GM23338 (cell line): ENCODE measurements around the gene LLPH. TPM values are rescaled to one million over a fixed set of nuclear protein-coding genes. Genes with fewer than 3 reads are reported as not detected.

Experiments
- ATAC-seq: fragments of 200-7000 bp; cut with Tn5 transposase; 3 replicates; pipeline ENCODE4 v1.9.1; 2020
- DNase-seq: peaks from one replicate; pipeline ENCODE4 v3.0.0-alpha.2; 2015; ENCODE audit warnings: low spot score
- H2AFZ ChIP-seq: fragments of 200-600 bp; sonication (generic); 2 replicates; pipeline ENCODE4 v1.8.0; 2016; ENCODE audit warnings: antibody characterized with exemption, mild to moderate bottlenecking, moderate library complexity
- H3F3A ChIP-seq: fragments of 200-600 bp; sonication (generic); replicated peaks from 2 replicates; pipeline ENCODE4 v1.8.0; 2017; ENCODE audit warnings: antibody characterized with exemption, mixed run types, low read depth
- H3K27ac ChIP-seq: fragments of 200-600 bp; sonication (generic); 2 replicates; pipeline ENCODE4 v1.6.1; 2016; ENCODE audit warnings: low read depth
- H3K27me3 ChIP-seq: fragments of 200-600 bp; sonication (generic); 2 replicates; pipeline ENCODE4 v1.8.0; 2016; ENCODE audit warnings: mild to moderate bottlenecking, mixed run types, moderate library complexity; ENCODE audit not compliant: insufficient read depth
- H3K36me3 ChIP-seq: fragments of 200-600 bp; sonication (generic); 2 replicates; pipeline ENCODE4 v1.8.0; 2016; ENCODE audit warnings: mild to moderate bottlenecking; ENCODE audit not compliant: insufficient read depth
- H3K4me1 ChIP-seq: fragments of 200-600 bp; sonication (generic); 2 replicates; pipeline ENCODE4 v1.8.0; 2016; ENCODE audit warnings: mild to moderate bottlenecking, moderate library complexity; ENCODE audit not compliant: insufficient read depth
- H3K4me2 ChIP-seq: fragments of 200-600 bp; sonication (generic); 2 replicates; pipeline ENCODE4 v1.7.1; 2017; ENCODE audit warnings: mixed run types
- H3K4me3 ChIP-seq: fragments of 200-600 bp; sonication (generic); 2 replicates; pipeline ENCODE4 v1.6.1; 2016; ENCODE audit warnings: mixed run types
- H3K79me2 ChIP-seq: fragments of 200-600 bp; sonication (generic); replicated peaks from 2 replicates; pipeline ENCODE4 v1.8.0; 2017; ENCODE audit warnings: mild to moderate bottlenecking; ENCODE audit not compliant: insufficient read depth
- H3K9me2 ChIP-seq: fragments of 200-600 bp; sonication (generic); 2 replicates; pipeline ENCODE4 v1.8.0; 2017; ENCODE audit not compliant: insufficient read depth
- H4K20me1 ChIP-seq: fragments of 200-600 bp; sonication (generic); replicated peaks from 2 replicates; pipeline ENCODE4 v1.8.0; 2017; ENCODE audit warnings: mild to moderate bottlenecking; ENCODE audit not compliant: insufficient read depth
- H3K27ac Mint-ChIP-seq: 2 replicates; pipeline ENCODE4 v1.8.0; 2020; ENCODE audit warnings: inconsistent platforms, mild to moderate bottlenecking, moderate library complexity, mixed read lengths
- H3K27me3 Mint-ChIP-seq: 3 replicates; pipeline ENCODE4 v1.8.0; 2022; ENCODE audit warnings: low read depth, mild to moderate bottlenecking, moderate library complexity, mixed read lengths, inconsistent platforms; ENCODE audit not compliant: insufficient read depth, poor library complexity
- H3K36me3 Mint-ChIP-seq: 3 replicates; pipeline ENCODE4 v1.8.0; 2021; ENCODE audit warnings: low read depth, mild to moderate bottlenecking, inconsistent platforms, moderate library complexity, mixed read lengths
- H3K4me1 Mint-ChIP-seq: 3 replicates; pipeline ENCODE4 v1.8.0; 2020; ENCODE audit warnings: mild to moderate bottlenecking, inconsistent platforms, mixed read lengths
- H3K4me3 Mint-ChIP-seq: 3 replicates; pipeline ENCODE4 v1.8.0; 2021; ENCODE audit warnings: moderate library complexity, mild to moderate bottlenecking, inconsistent platforms, mixed read lengths
- H3K9me3 Mint-ChIP-seq: 3 replicates; pipeline ENCODE4 v1.8.0; 2020; ENCODE audit warnings: moderate library complexity, mild to moderate bottlenecking, inconsistent platforms, mixed read lengths
- CREB1 ChIP-seq: fragments of 250-450 bp; sonication (Bioruptor Pico); IDR thresholded peaks from 2 replicates; pipeline ENCODE4 v1.5.0; 2020; ENCODE audit warnings: low read depth, mild to moderate bottlenecking, moderate library complexity
- EZH2phosphoT487 ChIP-seq: fragments of 200-600 bp; sonication (generic); IDR thresholded peaks from one replicate; pipeline ENCODE4 v1.8.1; 2018; ENCODE audit warnings: antibody characterized with exemption; ENCODE audit not compliant: unreplicated experiment
- NANOG ChIP-seq: IDR thresholded peaks from 2 replicates; pipeline ENCODE4 v1.6.1; 2016; ENCODE audit warnings: antibody characterized with exemption, borderline replicate concordance
- POLR2AphosphoS5 ChIP-seq: IDR thresholded peaks from 2 replicates; pipeline ENCODE4 v1.6.1; 2016; ENCODE audit warnings: antibody characterized with exemption, low read depth
- STAT1 ChIP-seq: IDR thresholded peaks from one replicate; pipeline ENCODE4 v1.6.1; 2016; ENCODE audit warnings: antibody characterized with exemption; ENCODE audit not compliant: unreplicated experiment
- ZNF331 ChIP-seq: fragments of 250-450 bp; sonication (Bioruptor Pico); IDR thresholded peaks from 2 replicates; pipeline ENCODE4 v1.5.0; 2020; ENCODE audit warnings: low read depth, mild to moderate bottlenecking, moderate library complexity
- polyA plus RNA-seq: library from polyadenylated mRNA; unstranded; fragments of >200 nt; fragmentation: Nextera tagmentation; extraction: Ambion mirVana; gene quantifications from 2 replicates; pipeline ENCODE4 v1.2.1, GENCODE V29; 2016
- total RNA-seq: library from RNA; depleted of rRNA; stranded (reverse); fragments of >200 nt; shearing (Covaris generic); gene quantifications from 2 replicates; pipeline ENCODE4 v1.2.3, GENCODE V29; 2014
- TF ChIP-seq, protein P1 (sequence below): IDR thresholded peaks from one replicate; pipeline ENCODE4 v1.6.1; 2018; ENCODE audit warnings: antibody characterized with exemption; ENCODE audit not compliant: unreplicated experiment
- TF ChIP-seq, protein P2 (sequence below): IDR thresholded peaks from 2 replicates; pipeline ENCODE4 v1.6.1; 2016; ENCODE audit warnings: antibody characterized with exemption
- TF ChIP-seq, protein P3 (sequence below): fragments of 250-450 bp; sonication (Bioruptor Pico); IDR thresholded peaks from 2 replicates; pipeline ENCODE4 v1.5.0; 2020; ENCODE audit warnings: mild to moderate bottlenecking, moderate library complexity

Gene LLPH
- total and polyA plus RNA-seq, 2 experiments from 2014 or later: 10.7 to 56.6 TPM

DNA sequence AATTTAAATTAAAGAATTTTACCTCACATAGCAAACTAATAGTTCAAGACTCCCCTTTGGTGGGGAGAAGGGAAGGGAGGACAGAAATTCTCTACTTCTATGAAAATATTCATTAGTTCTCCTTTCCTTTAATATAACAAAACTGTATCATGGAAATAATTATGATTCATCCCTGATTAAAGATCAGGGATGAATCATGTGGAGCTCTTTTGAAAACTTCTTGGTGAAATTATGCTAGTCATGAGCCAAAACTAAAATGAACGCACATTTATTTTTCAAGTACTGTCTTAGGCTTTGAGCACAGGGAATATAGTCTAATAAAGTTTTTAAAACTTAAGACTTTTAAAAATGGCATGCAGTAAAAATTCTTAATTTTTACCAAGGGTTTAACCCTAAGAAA, 22.2 kb upstream of the LLPH start:
- ATAC-seq (no peak), DNase-seq (no peak)
- H3K4me2 ChIP-seq: no peak overlapping the region
- no peak overlapping the region for H3K27ac ChIP-seq
- no peak overlapping the region for H2AFZ ChIP-seq
- Mint-ChIP-seq H3K4me1 (no peaks in the 10 kb centered on the region), H3K27ac (no peak overlapping the region), H3K27me3 (peaks cover 2% of the 10 kb centered on the region), H3K4me3 (no peak overlapping the region), H3K9me3 (no peaks in the 10 kb centered on the region), H3K36me3 (peaks cover 6% of the 10 kb centered on the region; the same call in 2 of the 3 replicates)
- H3F3A ChIP-seq: no peaks in the 10 kb centered on the region
- H4K20me1 ChIP-seq: no peaks in the 10 kb centered on the region
- H3K79me2 ChIP-seq: no peaks in the 10 kb centered on the region
- TF ChIP-seq, protein P1, sequence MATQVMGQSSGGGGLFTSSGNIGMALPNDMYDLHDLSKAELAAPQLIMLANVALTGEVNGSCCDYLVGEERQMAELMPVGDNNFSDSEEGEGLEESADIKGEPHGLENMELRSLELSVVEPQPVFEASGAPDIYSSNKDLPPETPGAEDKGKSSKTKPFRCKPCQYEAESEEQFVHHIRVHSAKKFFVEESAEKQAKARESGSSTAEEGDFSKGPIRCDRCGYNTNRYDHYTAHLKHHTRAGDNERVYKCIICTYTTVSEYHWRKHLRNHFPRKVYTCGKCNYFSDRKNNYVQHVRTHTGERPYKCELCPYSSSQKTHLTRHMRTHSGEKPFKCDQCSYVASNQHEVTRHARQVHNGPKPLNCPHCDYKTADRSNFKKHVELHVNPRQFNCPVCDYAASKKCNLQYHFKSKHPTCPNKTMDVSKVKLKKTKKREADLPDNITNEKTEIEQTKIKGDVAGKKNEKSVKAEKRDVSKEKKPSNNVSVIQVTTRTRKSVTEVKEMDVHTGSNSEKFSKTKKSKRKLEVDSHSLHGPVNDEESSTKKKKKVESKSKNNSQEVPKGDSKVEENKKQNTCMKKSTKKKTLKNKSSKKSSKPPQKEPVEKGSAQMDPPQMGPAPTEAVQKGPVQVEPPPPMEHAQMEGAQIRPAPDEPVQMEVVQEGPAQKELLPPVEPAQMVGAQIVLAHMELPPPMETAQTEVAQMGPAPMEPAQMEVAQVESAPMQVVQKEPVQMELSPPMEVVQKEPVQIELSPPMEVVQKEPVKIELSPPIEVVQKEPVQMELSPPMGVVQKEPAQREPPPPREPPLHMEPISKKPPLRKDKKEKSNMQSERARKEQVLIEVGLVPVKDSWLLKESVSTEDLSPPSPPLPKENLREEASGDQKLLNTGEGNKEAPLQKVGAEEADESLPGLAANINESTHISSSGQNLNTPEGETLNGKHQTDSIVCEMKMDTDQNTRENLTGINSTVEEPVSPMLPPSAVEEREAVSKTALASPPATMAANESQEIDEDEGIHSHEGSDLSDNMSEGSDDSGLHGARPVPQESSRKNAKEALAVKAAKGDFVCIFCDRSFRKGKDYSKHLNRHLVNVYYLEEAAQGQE: no peak
- no peak for TF ChIP-seq NANOG
- TF ChIP-seq, protein P2, sequence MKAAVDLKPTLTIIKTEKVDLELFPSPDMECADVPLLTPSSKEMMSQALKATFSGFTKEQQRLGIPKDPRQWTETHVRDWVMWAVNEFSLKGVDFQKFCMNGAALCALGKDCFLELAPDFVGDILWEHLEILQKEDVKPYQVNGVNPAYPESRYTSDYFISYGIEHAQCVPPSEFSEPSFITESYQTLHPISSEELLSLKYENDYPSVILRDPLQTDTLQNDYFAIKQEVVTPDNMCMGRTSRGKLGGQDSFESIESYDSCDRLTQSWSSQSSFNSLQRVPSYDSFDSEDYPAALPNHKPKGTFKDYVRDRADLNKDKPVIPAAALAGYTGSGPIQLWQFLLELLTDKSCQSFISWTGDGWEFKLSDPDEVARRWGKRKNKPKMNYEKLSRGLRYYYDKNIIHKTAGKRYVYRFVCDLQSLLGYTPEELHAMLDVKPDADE: no peak
- TF ChIP-seq, protein P3, sequence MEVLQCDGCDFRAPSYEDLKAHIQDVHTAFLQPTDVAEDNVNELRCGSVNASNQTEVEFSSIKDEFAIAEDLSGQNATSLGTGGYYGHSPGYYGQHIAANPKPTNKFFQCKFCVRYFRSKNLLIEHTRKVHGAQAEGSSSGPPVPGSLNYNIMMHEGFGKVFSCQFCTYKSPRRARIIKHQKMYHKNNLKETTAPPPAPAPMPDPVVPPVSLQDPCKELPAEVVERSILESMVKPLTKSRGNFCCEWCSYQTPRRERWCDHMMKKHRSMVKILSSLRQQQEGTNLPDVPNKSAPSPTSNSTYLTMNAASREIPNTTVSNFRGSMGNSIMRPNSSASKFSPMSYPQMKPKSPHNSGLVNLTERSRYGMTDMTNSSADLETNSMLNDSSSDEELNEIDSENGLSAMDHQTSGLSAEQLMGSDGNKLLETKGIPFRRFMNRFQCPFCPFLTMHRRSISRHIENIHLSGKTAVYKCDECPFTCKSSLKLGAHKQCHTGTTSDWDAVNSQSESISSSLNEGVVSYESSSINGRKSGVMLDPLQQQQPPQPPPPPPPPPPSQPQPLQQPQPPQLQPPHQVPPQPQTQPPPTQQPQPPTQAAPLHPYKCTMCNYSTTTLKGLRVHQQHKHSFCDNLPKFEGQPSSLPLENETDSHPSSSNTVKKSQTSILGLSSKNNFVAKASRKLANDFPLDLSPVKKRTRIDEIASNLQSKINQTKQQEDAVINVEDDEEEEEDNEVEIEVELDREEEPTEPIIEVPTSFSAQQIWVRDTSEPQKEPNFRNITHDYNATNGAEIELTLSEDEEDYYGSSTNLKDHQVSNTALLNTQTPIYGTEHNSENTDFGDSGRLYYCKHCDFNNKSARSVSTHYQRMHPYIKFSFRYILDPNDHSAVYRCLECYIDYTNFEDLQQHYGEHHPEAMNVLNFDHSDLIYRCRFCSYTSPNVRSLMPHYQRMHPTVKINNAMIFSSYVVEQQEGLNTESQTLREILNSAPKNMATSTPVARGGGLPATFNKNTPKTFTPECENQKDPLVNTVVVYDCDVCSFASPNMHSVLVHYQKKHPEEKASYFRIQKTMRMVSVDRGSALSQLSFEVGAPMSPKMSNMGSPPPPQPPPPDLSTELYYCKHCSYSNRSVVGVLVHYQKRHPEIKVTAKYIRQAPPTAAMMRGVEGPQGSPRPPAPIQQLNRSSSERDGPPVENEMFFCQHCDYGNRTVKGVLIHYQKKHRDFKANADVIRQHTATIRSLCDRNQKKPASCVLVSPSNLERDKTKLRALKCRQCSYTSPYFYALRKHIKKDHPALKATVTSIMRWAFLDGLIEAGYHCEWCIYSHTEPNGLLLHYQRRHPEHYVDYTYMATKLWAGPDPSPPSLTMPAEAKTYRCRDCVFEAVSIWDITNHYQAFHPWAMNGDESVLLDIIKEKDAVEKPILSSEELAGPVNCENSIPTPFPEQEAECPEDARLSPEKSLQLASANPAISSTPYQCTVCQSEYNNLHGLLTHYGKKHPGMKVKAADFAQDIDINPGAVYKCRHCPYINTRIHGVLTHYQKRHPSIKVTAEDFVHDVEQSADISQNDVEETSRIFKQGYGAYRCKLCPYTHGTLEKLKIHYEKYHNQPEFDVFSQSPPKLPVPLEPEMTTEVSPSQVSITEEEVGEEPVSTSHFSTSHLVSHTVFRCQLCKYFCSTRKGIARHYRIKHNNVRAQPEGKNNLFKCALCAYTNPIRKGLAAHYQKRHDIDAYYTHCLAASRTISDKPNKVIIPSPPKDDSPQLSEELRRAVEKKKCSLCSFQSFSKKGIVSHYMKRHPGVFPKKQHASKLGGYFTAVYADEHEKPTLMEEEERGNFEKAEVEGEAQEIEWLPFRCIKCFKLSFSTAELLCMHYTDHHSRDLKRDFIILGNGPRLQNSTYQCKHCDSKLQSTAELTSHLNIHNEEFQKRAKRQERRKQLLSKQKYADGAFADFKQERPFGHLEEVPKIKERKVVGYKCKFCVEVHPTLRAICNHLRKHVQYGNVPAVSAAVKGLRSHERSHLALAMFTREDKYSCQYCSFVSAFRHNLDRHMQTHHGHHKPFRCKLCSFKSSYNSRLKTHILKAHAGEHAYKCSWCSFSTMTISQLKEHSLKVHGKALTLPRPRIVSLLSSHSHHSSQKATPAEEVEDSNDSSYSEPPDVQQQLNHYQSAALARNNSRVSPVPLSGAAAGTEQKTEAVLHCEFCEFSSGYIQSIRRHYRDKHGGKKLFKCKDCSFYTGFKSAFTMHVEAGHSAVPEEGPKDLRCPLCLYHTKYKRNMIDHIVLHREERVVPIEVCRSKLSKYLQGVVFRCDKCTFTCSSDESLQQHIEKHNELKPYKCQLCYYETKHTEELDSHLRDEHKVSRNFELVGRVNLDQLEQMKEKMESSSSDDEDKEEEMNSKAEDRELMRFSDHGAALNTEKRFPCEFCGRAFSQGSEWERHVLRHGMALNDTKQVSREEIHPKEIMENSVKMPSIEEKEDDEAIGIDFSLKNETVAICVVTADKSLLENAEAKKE (CRISPR knock-in tag): no peak
- no peak for TF ChIP-seq EZH2phosphoT487
- no peak for TF ChIP-seq ZNF331 (CRISPR knock-in tag)
- TF ChIP-seq POLR2AphosphoS5: no peak
- no peak for TF ChIP-seq STAT1
- no peak for TF ChIP-seq CREB1 (CRISPR knock-in tag)
- no peaks in the 10 kb centered on the region for H3K9me2 ChIP-seq
- H3K4me1 ChIP-seq: no peaks in the 10 kb centered on the region
- H3K27me3 ChIP-seq: no peaks in the 10 kb centered on the region
- no peak overlapping the region for H3K4me3 ChIP-seq
- no peaks in the 10 kb centered on the region for H3K36me3 ChIP-seq
